Neural crest cell (in vitro differentiated cells): ENCODE results near the gene CD8A. TPM values are rescaled to one million over a fixed set of nuclear protein-coding genes. Genes with fewer than 3 reads are reported as not detected.

Source experiments
- total RNA-seq: library from RNA; stranded (reverse); gene quantifications from 2 replicates; pipeline ENCODE4 v1.2.1, GENCODE V29; 2021

Gene CD8A
- total RNA-seq, 1 donor from 2014 or later: 0.54 TPM

Other genes with a start within 250 kb of the CD8A start
- gene CHMP3, start 227.5 kb downstream of the CD8A start, total RNA-seq: 83.7 and 88.3 TPM in 2 replicates
- 13.5 and 13.8 TPM in 2 replicates for gene RNF103, start 167.0 kb downstream of the CD8A start, total RNA-seq
- 36.2 and 40.1 TPM in 2 replicates for gene RMND5A, start 70.6 kb downstream of the CD8A start, total RNA-seq
- not detected in 2 replicates for gene CD8B, start 71.0 kb upstream of the CD8A start, total RNA-seq
- gene RGPD1, start 151.2 kb upstream of the CD8A start, total RNA-seq: 1.2 and 2.4 TPM in 2 replicates
- gene PLGLB1, start 230.9 kb upstream of the CD8A start, total RNA-seq: 3.6 and 4.6 TPM in 2 replicates